Measurements from ENCODE around the gene KLRC1.

DNA sequence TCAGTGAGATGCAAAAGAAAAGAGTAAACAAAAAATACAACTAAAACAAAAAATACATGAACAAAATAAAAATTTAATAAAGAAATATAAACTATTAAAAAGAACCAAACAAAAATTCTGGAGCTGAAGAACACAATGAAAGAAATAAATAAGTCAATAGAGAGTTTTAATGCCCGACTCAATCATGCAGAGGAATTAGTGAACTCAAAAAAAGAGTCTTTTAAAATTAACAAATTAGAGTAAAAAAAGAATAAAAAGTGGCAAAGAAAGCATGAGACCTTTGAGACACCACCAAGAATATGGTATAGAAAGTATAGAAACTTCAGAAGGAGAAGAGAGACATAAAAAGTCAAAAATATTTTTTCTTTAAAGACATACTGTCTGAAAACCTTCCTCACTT is 2.6 kb upstream of the KLRC1 start:
- TF ChIP-seq GATA2 (IDR thresholded peaks at IDR 0.05; ENCODE audit: low read depth, low read length) (no peak), GATA3 (IDR thresholded peaks at IDR 0.05; ENCODE audit: low read depth, low read length) (no peak)
